ENCODE data around the gene RAVER2.

DNA sequence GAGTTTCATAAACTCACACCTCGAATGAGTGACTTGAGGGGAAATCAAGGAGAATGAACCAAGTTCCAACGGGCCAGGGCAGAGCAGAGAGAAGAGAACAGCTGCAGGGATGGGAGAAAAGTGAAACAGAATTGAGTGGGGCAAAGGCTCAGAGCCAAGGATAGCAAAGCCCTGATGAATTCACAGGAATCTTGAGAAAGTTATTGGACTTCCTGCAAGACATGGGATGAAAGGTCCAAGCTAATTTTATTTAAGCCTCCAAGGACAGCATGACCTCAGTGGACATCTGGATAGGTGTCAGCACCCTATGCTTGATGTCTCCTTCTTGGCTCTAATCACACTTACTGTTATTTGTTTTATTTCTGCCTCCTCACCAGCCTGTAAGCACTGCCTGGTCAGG lies 43.0 kb upstream of the RAVER2 start:
- TF ChIP-seq, protein P1, sequence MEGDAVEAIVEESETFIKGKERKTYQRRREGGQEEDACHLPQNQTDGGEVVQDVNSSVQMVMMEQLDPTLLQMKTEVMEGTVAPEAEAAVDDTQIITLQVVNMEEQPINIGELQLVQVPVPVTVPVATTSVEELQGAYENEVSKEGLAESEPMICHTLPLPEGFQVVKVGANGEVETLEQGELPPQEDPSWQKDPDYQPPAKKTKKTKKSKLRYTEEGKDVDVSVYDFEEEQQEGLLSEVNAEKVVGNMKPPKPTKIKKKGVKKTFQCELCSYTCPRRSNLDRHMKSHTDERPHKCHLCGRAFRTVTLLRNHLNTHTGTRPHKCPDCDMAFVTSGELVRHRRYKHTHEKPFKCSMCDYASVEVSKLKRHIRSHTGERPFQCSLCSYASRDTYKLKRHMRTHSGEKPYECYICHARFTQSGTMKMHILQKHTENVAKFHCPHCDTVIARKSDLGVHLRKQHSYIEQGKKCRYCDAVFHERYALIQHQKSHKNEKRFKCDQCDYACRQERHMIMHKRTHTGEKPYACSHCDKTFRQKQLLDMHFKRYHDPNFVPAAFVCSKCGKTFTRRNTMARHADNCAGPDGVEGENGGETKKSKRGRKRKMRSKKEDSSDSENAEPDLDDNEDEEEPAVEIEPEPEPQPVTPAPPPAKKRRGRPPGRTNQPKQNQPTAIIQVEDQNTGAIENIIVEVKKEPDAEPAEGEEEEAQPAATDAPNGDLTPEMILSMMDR (IDR thresholded peaks at IDR 0.05) = no peak
- TF ChIP-seq ZFX (IDR thresholded peaks at IDR 0.05; ENCODE audit: borderline replicate concordance) = no peak
